HG02623 (cell line): ENCODE results near the gene GUSB.

Experiments
- ATAC-seq: cut with Tn5 transposase; IDR thresholded peaks from one replicate; pipeline ENCODE4 v1.9.1; 2021; ENCODE audit warnings: moderate library complexity; ENCODE audit not compliant: unreplicated experiment

GUSB gene

GRCh38 chr7:65937296-65937695 is 44.7 kb downstream of the GUSB start:
- no peak for ATAC-seq

GRCh38 chr7:65931685-65932084 is 50.3 kb downstream of the GUSB start:
- no peak for ATAC-seq

- ATAC-seq: no peak
Observed at GRCh38 chr7:65927489-65928448, 54.2 kb downstream of the GUSB start.

GRCh38 chr7:65926588-65926987 is 55.4 kb downstream of the GUSB start:
- no peak for ATAC-seq

GRCh38 chr7:65925040-65925439 is 57.0 kb downstream of the GUSB start:
- ATAC-seq: no peak

GRCh38 chr7:65924193-65924592 is 57.8 kb downstream of the GUSB start:
- ATAC-seq: no peak

GRCh38 chr7:65923316-65923715 is 58.7 kb downstream of the GUSB start:
- no peak for ATAC-seq

GRCh38 chr7:65915921-65916657 is 65.9 kb downstream of the GUSB start:
- ATAC-seq: no peak

- no peak for ATAC-seq
Observed at GRCh38 chr7:65912237-65912636, 69.8 kb downstream of the GUSB start.
